OCI-LY3 (cell line): ENCODE data around the gene ST3GAL4.

ENCODE experiments used
- H2AFZ ChIP-seq: fragments of 200-600, 300-600 bp; shearing (Covaris generic); 2 replicates; pipeline ENCODE4 v1.6.0; 2014; ENCODE audit warnings: antibody characterized with exemption, low read depth, low read length
- H3K27ac ChIP-seq: fragments of 200-600, 300-600 bp; sonication (generic); 2 replicates; pipeline ENCODE4 v1.5.1; 2014; ENCODE audit warnings: mild to moderate bottlenecking, low read length, moderate library complexity, mixed read lengths
- H3K27me3 ChIP-seq: fragments of 200-600, 300-600 bp; sonication (generic); 2 replicates; pipeline ENCODE4 v1.6.1; 2014; ENCODE audit warnings: low read depth, low read length, mixed read lengths
- H3K36me3 ChIP-seq: fragments of 200-600, 300-600 bp; sonication (generic); replicated peaks from 2 replicates; pipeline ENCODE3; 2014; ENCODE audit warnings: low read depth, low read length, mixed read lengths
- H3K4me1 ChIP-seq: fragments of 300-600, 200-600 bp; sonication (generic); 2 replicates; pipeline ENCODE4 v1.6.1; 2014; ENCODE audit warnings: low read length, mixed read lengths
- H3K4me2 ChIP-seq: fragments of 200-600, 300-600 bp; sonication (generic); 2 replicates; pipeline ENCODE4 v1.6.1; 2014; ENCODE audit warnings: low read length, mixed read lengths
- H3K4me3 ChIP-seq: fragments of 300-600, 200-600 bp; sonication (generic); 2 replicates; pipeline ENCODE4 v1.5.1; 2014; ENCODE audit warnings: antibody characterized with exemption, mild to moderate bottlenecking, low read length, moderate library complexity
- H3K79me2 ChIP-seq: fragments of 300-600, 200-600 bp; shearing (Covaris generic); 2 replicates; pipeline ENCODE4 v1.6.1; 2014; ENCODE audit warnings: mild to moderate bottlenecking, low read length, mixed read lengths
- H3K9ac ChIP-seq: fragments of 300-600, 200-600 bp; shearing (Covaris generic); 2 replicates; pipeline ENCODE4 v1.6.0; 2014; ENCODE audit warnings: mild to moderate bottlenecking, low read length, moderate library complexity
- H3K9me3 ChIP-seq: fragments of 200-600, 300-600 bp; shearing (Covaris generic); 2 replicates; pipeline ENCODE4 v1.6.1; 2014; ENCODE audit warnings: low read length, mixed read lengths; ENCODE audit not compliant: insufficient read depth
- H4K20me1 ChIP-seq: fragments of 200-600, 300-600 bp; sonication (generic); 2 replicates; pipeline ENCODE4 v1.6.1; 2016; ENCODE audit warnings: low read length, mixed read lengths; ENCODE audit not compliant: insufficient read depth
- CTCF ChIP-seq: fragments of 200-600, 300-600 bp; sonication (generic); IDR thresholded peaks from 2 replicates; pipeline ENCODE4 v1.5.1; 2014; ENCODE audit warnings: antibody characterized with exemption, low read length, low read depth
- EZH2phosphoT487 ChIP-seq: fragments of 200-600 bp; shearing (Covaris generic); IDR thresholded peaks from 2 replicates; pipeline ENCODE4 v1.6.1; 2018; ENCODE audit warnings: antibody characterized with exemption, mixed run types, low read depth

ST3GAL4 gene

DNA sequence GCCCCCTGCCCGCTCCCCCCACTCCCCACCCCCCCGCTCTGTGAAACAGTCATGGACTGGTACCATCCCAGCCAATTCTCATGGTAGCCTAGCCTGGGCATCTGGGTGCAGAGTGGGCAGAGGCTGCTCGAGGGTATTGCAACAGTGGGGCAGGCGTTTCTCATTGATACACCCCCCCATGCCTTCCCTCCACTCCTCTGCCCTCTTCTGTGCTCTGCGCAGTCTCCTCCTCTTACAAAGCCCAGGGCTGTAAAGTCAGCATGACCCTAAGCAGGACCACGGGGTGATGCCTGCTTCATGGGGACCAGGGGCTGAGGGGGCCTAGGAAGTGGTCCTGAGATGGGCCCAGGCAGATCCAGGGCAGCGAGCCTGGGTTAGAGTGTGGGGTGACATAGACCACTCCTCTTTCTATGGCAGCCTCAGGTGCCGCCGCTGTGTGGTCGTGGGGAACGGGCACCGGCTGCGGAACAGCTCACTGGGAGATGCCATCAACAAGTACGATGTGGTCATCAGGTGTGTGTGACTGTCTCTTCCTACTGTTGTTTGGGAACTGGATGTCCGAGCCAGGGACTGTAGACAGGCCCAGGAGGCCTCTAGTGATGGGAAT, 52.3 kb downstream of the ST3GAL4 start:
- H2AFZ ChIP-seq: no peak overlapping the region
- H3K36me3 ChIP-seq: no peaks in the 10 kb centered on the region
- no peaks in the 10 kb centered on the region for H3K4me1 ChIP-seq
- H3K27ac ChIP-seq: no peak overlapping the region
- no peaks in the 10 kb centered on the region for H4K20me1 ChIP-seq
- H3K4me2 ChIP-seq: no peak overlapping the region
- TF ChIP-seq CTCF: no peak
- no peak overlapping the region for H3K4me3 ChIP-seq
- no peaks in the 10 kb centered on the region for H3K9me3 ChIP-seq
- H3K27me3 ChIP-seq: no peaks in the 10 kb centered on the region
- H3K9ac ChIP-seq: no peak overlapping the region
- no peaks in the 10 kb centered on the region for H3K79me2 ChIP-seq

GRCh38 chr11:126408496-126408895, 53.0 kb downstream of the ST3GAL4 start:
- no peak overlapping the region for H3K9ac ChIP-seq
- H4K20me1 ChIP-seq: no peaks in the 10 kb centered on the region
- no peaks in the 10 kb centered on the region for H3K36me3 ChIP-seq
- H3K4me1 ChIP-seq: no peaks in the 10 kb centered on the region
- no peak overlapping the region for H3K27ac ChIP-seq
- no peak overlapping the region for H3K4me3 ChIP-seq
- H3K79me2 ChIP-seq: no peaks in the 10 kb centered on the region
- no peak overlapping the region for H2AFZ ChIP-seq
- no peak for TF ChIP-seq EZH2phosphoT487
- no peak for TF ChIP-seq CTCF
- H3K9me3 ChIP-seq: no peaks in the 10 kb centered on the region
- no peak overlapping the region for H3K4me2 ChIP-seq
- no peaks in the 10 kb centered on the region for H3K27me3 ChIP-seq

DNA sequence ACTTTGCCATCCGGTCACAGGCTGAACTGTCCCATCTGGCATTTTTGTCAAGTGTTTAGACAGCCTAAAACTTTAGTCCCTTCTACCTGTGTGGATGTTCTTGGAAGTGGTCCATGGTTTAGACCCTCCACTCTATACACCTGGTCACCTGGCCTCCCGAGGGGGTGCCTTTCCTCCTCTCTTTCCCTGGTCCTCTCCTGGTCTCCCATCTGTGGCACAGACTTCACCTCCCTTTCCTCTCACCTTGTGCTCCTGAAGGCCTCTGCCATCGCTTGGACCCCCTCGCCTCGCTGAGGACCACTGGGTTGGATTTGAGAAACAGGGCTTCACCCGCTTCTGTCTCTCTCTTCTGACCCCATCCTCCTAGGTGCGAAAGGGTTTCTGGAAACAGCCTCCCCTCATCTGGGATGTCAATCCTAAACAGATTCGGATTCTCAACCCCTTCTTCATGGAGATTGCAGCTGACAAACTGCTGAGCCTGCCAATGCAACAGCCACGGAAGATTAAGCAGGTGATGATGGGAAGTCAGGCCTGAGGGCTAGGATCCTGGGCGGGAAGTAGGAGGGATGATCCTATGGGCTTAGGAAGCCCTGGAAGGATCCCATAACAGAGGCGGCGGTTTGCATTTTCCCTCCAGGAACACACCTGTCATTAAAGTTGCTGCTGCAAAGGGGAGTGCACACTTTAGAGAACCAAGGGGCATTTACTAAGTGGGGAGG, 53.6 kb downstream of the ST3GAL4 start:
- Histone ChIP-seq H2AFZ (no peak overlapping the region), H3K9ac (no peak overlapping the region), H3K27me3 (no peaks in the 10 kb centered on the region), H3K9me3 (no peaks in the 10 kb centered on the region), H3K79me2 (no peaks in the 10 kb centered on the region), H3K36me3 (no peaks in the 10 kb centered on the region), H3K27ac (no peak overlapping the region), H4K20me1 (no peaks in the 10 kb centered on the region), H3K4me1 (no peaks in the 10 kb centered on the region), H3K4me2 (no peak overlapping the region), H3K4me3 (no peak overlapping the region)
- TF ChIP-seq CTCF: no peak
- no peak for TF ChIP-seq EZH2phosphoT487

GRCh38 chr11:126409620-126409985, 54.1 kb downstream of the ST3GAL4 start:
- Histone ChIP-seq H3K9ac (no peak overlapping the region), H3K79me2 (no peaks in the 10 kb centered on the region), H3K4me3 (no peak overlapping the region), H3K9me3 (no peaks in the 10 kb centered on the region), H4K20me1 (no peaks in the 10 kb centered on the region), H3K27ac (no peak overlapping the region), H3K4me1 (no peaks in the 10 kb centered on the region), H2AFZ (no peak overlapping the region), H3K27me3 (no peaks in the 10 kb centered on the region), H3K36me3 (no peaks in the 10 kb centered on the region), H3K4me2 (no peak overlapping the region)
- TF ChIP-seq CTCF (no peak), EZH2phosphoT487 (no peak)
